GM21529 (cell line): Measurements from ENCODE around the gene ARHGAP26.

ENCODE experiments used
- ATAC-seq: cut with Tn5 transposase; IDR thresholded peaks from one replicate; pipeline ENCODE4 v1.9.1; 2021; ENCODE audit not compliant: unreplicated experiment

The ARHGAP26 gene

GRCh38 chr5:143168171-143168741 is 398.1 kb downstream of the ARHGAP26 start:
- ATAC-seq: no peak

GRCh38 chr5:143168921-143169810 is 399.0 kb downstream of the ARHGAP26 start:
- ATAC-seq: no peak

- ATAC-seq: no peak
These were observed 399.9 kb downstream of the ARHGAP26 start for GRCh38 chr5:143170104-143170503.

GRCh38 chr5:143170977-143171376 is 400.8 kb downstream of the ARHGAP26 start:
- ATAC-seq: no peak

GRCh38 chr5:143172739-143173138 is 402.6 kb downstream of the ARHGAP26 start:
- ATAC-seq: no peak

- ATAC-seq: no peak
These were observed 403.1 kb downstream of the ARHGAP26 start for GRCh38 chr5:143173139-143173889.

- peak; percentile 91 for ATAC-seq
These were observed 404.7 kb downstream of the ARHGAP26 start for GRCh38 chr5:143174714-143175398.

- no peak for ATAC-seq
These were observed 405.9 kb downstream of the ARHGAP26 start for GRCh38 chr5:143176048-143176447.

- no peak for ATAC-seq
These were observed 407.2 kb downstream of the ARHGAP26 start for GRCh38 chr5:143177263-143177983.

- ATAC-seq: no peak
These were observed 409.1 kb downstream of the ARHGAP26 start for GRCh38 chr5:143179126-143179740.

GRCh38 chr5:143180751-143181150 is 410.6 kb downstream of the ARHGAP26 start:
- ATAC-seq: no peak

GRCh38 chr5:143181173-143181572 is 411.0 kb downstream of the ARHGAP26 start:
- ATAC-seq: no peak

GRCh38 chr5:143182106-143182505 is 411.9 kb downstream of the ARHGAP26 start:
- ATAC-seq: no peak

- peak; percentile 67 for ATAC-seq
These were observed 413.0 kb downstream of the ARHGAP26 start for GRCh38 chr5:143182901-143183820.

- ATAC-seq: no peak
These were observed 413.8 kb downstream of the ARHGAP26 start for GRCh38 chr5:143183989-143184388.

- peak; percentile 34 for ATAC-seq
These were observed 416.4 kb downstream of the ARHGAP26 start for GRCh38 chr5:143186623-143187022.

GRCh38 chr5:143187495-143187894 is 417.3 kb downstream of the ARHGAP26 start:
- ATAC-seq: no peak

- ATAC-seq: no peak
These were observed 417.9 kb downstream of the ARHGAP26 start for GRCh38 chr5:143188083-143188482.

GRCh38 chr5:143188692-143189091 is 418.5 kb downstream of the ARHGAP26 start:
- ATAC-seq: no peak
